Neural progenitor cell (in vitro differentiated cells): ENCODE results near the gene FILIP1. TPM values are rescaled to one million over a fixed set of nuclear protein-coding genes. Genes with fewer than 3 reads are reported as not detected.

Source experiments
- DNase-seq: peaks from one replicate; pipeline ENCODE4 v3.0.0-alpha.2; 2016; ENCODE audit warnings: low spot score
- H2AFZ ChIP-seq: fragments of 200-600 bp; sonication (generic); replicated peaks from 2 replicates; pipeline ENCODE4 v1.6.1; 2016; ENCODE audit warnings: antibody characterized with exemption
- H3F3A ChIP-seq: fragments of 200-600 bp; sonication (generic); 2 replicates; pipeline ENCODE4 v1.6.1; 2016; ENCODE audit warnings: antibody characterized with exemption, low read depth
- H3K27ac ChIP-seq: fragments of 200-600 bp; sonication (generic); 2 replicates; pipeline ENCODE4 v1.5.1; 2016; ENCODE audit warnings: mild to moderate bottlenecking
- H3K27me3 ChIP-seq: fragments of 200-600 bp; sonication (generic); 2 replicates; pipeline ENCODE4 v1.6.1; 2016; ENCODE audit warnings: mild to moderate bottlenecking, moderate library complexity
- H3K36me3 ChIP-seq: fragments of 200-600 bp; sonication (generic); 2 replicates; pipeline ENCODE4 v1.5.1; 2016
- H3K4me1 ChIP-seq: fragments of 200-600 bp; sonication (generic); 2 replicates; pipeline ENCODE4 v1.6.1; 2016; ENCODE audit warnings: mixed run types
- H3K4me2 ChIP-seq: fragments of 200-600 bp; sonication (generic); 2 replicates; pipeline ENCODE4 v1.6.1; 2016
- H3K4me3 ChIP-seq: fragments of 200-600 bp; sonication (generic); 2 replicates; pipeline ENCODE4 v1.5.1; 2016
- H3K79me2 ChIP-seq: fragments of 200-600 bp; sonication (generic); 2 replicates; pipeline ENCODE4 v1.6.1; 2016; ENCODE audit warnings: low read depth
- H3K9ac ChIP-seq: fragments of 200-600 bp; sonication (generic); 2 replicates; pipeline ENCODE4 v1.6.1; 2016
- H3K9me3 ChIP-seq: fragments of 200-600 bp; sonication (generic); 2 replicates; pipeline ENCODE4 v1.5.1; 2016; ENCODE audit warnings: low read depth
- H4K20me1 ChIP-seq: fragments of 200-600 bp; sonication (generic); 2 replicates; pipeline ENCODE4 v1.6.1; 2016; ENCODE audit warnings: low read depth
- H3K27ac Mint-ChIP-seq: 3 replicates; pipeline ENCODE4 v1.8.0; 2021; ENCODE audit warnings: mixed read lengths
- H3K27me3 Mint-ChIP-seq: 2 replicates; pipeline ENCODE4 v1.8.0; 2022; ENCODE audit warnings: low read depth, mild to moderate bottlenecking, inconsistent platforms, moderate library complexity, mixed read lengths; ENCODE audit not compliant: insufficient read depth
- H3K36me3 Mint-ChIP-seq: 3 replicates; pipeline ENCODE4 v1.8.0; 2021; ENCODE audit warnings: mixed read lengths
- H3K4me1 Mint-ChIP-seq: 3 replicates; pipeline ENCODE4 v1.8.0; 2021; ENCODE audit warnings: mixed read lengths
- H3K4me3 Mint-ChIP-seq: 3 replicates; pipeline ENCODE4 v1.8.0; 2021; ENCODE audit warnings: mild to moderate bottlenecking, moderate library complexity, mixed read lengths
- H3K9me3 Mint-ChIP-seq: 3 replicates; pipeline ENCODE4 v1.8.0; 2020; ENCODE audit warnings: mixed read lengths
- EZH2 ChIP-seq: fragments of 200-600 bp; sonication (generic); IDR thresholded peaks from 2 replicates; pipeline ENCODE4 v1.6.1; 2017; ENCODE audit warnings: antibody characterized with exemption, mild to moderate bottlenecking, moderate library complexity
- EZH2phosphoT487 ChIP-seq: fragments of 200-600 bp; sonication (generic); IDR thresholded peaks from 2 replicates; pipeline ENCODE4 v1.6.1; 2017; ENCODE audit warnings: antibody characterized with exemption
- total RNA-seq: library from RNA; depleted of rRNA; stranded (reverse); fragments of >200 nt; gene quantifications from 2 replicates; pipeline ENCODE4 v1.2.3, GENCODE V29; 2015; ENCODE audit warnings: low replicate concordance
- TF ChIP-seq, protein P1 (sequence below): fragments of 200-600 bp; sonication (generic); IDR thresholded peaks from 2 replicates; pipeline ENCODE4 v1.5.1; 2017; ENCODE audit warnings: antibody characterized with exemption, mild to moderate bottlenecking

Gene FILIP1
- total RNA-seq, 1 donor from 2014 or later = 22.6 TPM

DNA sequence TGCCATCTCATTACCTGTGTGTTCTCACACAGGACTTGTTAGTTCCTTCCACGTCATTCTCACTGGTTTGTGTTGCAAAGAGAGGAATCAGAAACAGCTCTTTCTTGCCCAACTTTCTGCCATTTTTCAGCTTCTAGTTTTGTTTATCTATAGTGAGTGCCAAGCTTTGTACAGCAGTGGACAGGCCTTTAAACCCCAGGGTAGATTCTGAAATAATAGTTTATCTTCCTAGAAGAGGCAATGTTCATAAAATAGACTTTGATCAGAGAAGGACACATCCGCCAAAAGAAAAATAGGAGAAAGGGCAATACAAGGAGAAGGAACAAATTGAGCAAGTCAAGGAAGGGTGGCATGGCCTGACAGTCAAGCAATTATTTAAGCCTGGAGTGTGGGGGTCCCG is 191.3 kb downstream of the FILIP1 start:
- no peaks in the 10 kb centered on the region for H3K9me3 Mint-ChIP-seq

DNA sequence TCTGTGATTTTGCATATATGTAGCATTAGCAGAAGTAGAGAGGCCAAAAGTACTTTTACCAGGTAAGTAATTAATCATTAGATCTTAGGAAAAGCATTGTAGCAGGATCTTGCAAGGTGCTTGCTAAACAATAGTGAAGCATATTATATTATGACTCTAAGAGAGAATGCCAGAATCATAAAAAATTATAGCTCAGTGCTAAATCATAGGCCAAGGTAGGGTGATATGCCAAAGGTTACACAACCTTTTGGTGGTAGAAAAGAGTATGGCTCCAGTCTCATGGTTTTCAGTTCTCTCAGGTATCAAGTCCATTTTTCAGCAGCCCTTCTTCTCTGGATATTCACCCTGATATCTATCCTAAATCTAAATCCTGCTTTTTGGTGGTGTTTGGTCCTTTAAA is 192.1 kb downstream of the FILIP1 start:
- Histone ChIP-seq H3K4me1 (peaks cover 25% of the 10 kb centered on the region), H3K27me3 (no peaks in the 10 kb centered on the region), H3K79me2 (no peaks in the 10 kb centered on the region), H3K4me2 (no peak overlapping the region), H3F3A (peaks cover 22% of the 10 kb centered on the region), H4K20me1 (no peaks in the 10 kb centered on the region), H3K4me3 (no peak overlapping the region), H2AFZ (no peak overlapping the region), H3K36me3 (no peaks in the 10 kb centered on the region), H3K9ac (no peak overlapping the region), H3K27ac (no peak overlapping the region), H3K9me3 (no peaks in the 10 kb centered on the region)
- no peaks in the 10 kb centered on the region for H3K9me3 Mint-ChIP-seq
- H3K27me3 Mint-ChIP-seq = no peaks in the 10 kb centered on the region
- no peak for DNase-seq
- no peak overlapping the region for H3K4me3 Mint-ChIP-seq
- TF ChIP-seq EZH2 = no peak
- TF ChIP-seq EZH2phosphoT487 = no peak
- TF ChIP-seq, protein P1, sequence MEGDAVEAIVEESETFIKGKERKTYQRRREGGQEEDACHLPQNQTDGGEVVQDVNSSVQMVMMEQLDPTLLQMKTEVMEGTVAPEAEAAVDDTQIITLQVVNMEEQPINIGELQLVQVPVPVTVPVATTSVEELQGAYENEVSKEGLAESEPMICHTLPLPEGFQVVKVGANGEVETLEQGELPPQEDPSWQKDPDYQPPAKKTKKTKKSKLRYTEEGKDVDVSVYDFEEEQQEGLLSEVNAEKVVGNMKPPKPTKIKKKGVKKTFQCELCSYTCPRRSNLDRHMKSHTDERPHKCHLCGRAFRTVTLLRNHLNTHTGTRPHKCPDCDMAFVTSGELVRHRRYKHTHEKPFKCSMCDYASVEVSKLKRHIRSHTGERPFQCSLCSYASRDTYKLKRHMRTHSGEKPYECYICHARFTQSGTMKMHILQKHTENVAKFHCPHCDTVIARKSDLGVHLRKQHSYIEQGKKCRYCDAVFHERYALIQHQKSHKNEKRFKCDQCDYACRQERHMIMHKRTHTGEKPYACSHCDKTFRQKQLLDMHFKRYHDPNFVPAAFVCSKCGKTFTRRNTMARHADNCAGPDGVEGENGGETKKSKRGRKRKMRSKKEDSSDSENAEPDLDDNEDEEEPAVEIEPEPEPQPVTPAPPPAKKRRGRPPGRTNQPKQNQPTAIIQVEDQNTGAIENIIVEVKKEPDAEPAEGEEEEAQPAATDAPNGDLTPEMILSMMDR = no peak
- H3K4me1 Mint-ChIP-seq = peaks cover 13% of the 10 kb centered on the region
- no peak overlapping the region for H3K27ac Mint-ChIP-seq
- H3K36me3 Mint-ChIP-seq = no peaks in the 10 kb centered on the region

More for the DNA sequence above, 191.3 kb downstream of the FILIP1 start:
- H3F3A ChIP-seq = peaks cover 22% of the 10 kb centered on the region
- no peak overlapping the region for H3K4me2 ChIP-seq
- no peak overlapping the region for H3K27ac Mint-ChIP-seq
- peaks cover 13% of the 10 kb centered on the region for H3K4me1 Mint-ChIP-seq
- H3K27ac ChIP-seq = no peak overlapping the region
- no peak overlapping the region for H3K9ac ChIP-seq
- no peak overlapping the region for H3K4me3 ChIP-seq
- TF ChIP-seq EZH2phosphoT487 (no peak), EZH2 (no peak)
- peaks cover 25% of the 10 kb centered on the region for H3K4me1 ChIP-seq
- DNase-seq = no peak
- no peak overlapping the region for H2AFZ ChIP-seq
- H3K36me3 ChIP-seq = no peaks in the 10 kb centered on the region
- no peaks in the 10 kb centered on the region for H3K79me2 ChIP-seq
- no peaks in the 10 kb centered on the region for H4K20me1 ChIP-seq
- H3K36me3 Mint-ChIP-seq = no peaks in the 10 kb centered on the region
- no peaks in the 10 kb centered on the region for H3K27me3 Mint-ChIP-seq
- no peak overlapping the region for H3K4me3 Mint-ChIP-seq
- no peaks in the 10 kb centered on the region for H3K27me3 ChIP-seq
- H3K9me3 ChIP-seq = no peaks in the 10 kb centered on the region

DNA sequence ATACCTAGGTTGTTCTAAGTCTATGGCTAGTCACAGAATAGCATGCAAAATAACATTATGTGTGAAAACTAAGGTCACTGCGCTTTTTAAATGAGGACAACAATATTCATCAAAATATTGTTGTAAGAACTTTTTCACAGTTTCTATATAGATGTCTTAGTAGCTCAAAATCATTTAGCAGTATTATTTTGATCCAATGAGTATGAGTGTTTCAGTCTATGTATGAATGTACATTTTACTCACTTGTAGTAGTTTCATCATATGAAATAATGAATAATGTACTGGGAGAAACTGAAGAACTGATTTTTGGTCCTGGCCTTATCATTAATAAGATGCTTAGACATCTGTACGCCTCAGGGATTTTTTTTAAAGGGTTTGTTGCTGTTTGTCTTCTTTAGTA is 192.5 kb downstream of the FILIP1 start:
- H3K27ac ChIP-seq = no peak overlapping the region
- H3K4me1 Mint-ChIP-seq = peaks cover 13% of the 10 kb centered on the region

DNA sequence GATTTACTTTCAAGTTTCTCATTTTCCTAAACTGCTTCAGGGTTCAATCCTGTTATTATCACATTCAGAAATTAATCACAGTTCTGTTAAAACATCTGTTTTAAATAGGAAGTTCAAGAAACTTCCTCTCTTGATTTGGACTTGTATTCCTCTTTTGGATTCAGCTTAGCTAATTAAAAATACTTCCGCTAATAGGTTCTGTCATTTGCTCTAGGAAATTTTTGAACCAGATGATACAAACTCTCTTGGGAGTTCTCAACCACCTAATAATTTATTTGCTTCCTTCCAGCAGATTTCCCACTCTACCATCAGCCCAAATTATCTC is 193.1 kb downstream of the FILIP1 start:
- no peaks in the 10 kb centered on the region for H3K36me3 ChIP-seq
- peaks cover 29% of the 10 kb centered on the region for H3F3A ChIP-seq
- no peak overlapping the region for H3K4me3 ChIP-seq
- H3K27me3 Mint-ChIP-seq = no peaks in the 10 kb centered on the region
- no peaks in the 10 kb centered on the region for H3K36me3 Mint-ChIP-seq
- no peak overlapping the region for H3K27ac Mint-ChIP-seq
- no peaks in the 10 kb centered on the region for H3K79me2 ChIP-seq
- peak overlapping the region; percentile 24 for H3K4me2 ChIP-seq
- no peak overlapping the region for H2AFZ ChIP-seq
- TF ChIP-seq EZH2phosphoT487 (no peak), EZH2 (no peak)
- TF ChIP-seq, protein P1 = no peak
- H3K4me1 ChIP-seq = peaks cover 25% of the 10 kb centered on the region
- no peaks in the 10 kb centered on the region for H3K9me3 Mint-ChIP-seq
- H3K27ac ChIP-seq = no peak overlapping the region
- H3K9ac ChIP-seq = no peak overlapping the region
- no peak overlapping the region for H3K4me3 Mint-ChIP-seq
- H4K20me1 ChIP-seq = no peaks in the 10 kb centered on the region
- no peak for DNase-seq
- H3K27me3 ChIP-seq = no peaks in the 10 kb centered on the region
- no peaks in the 10 kb centered on the region for H3K9me3 ChIP-seq
- peaks cover 13% of the 10 kb centered on the region for H3K4me1 Mint-ChIP-seq

More for the DNA sequence above, 192.5 kb downstream of the FILIP1 start:
- peaks cover 23% of the 10 kb centered on the region for H3F3A ChIP-seq
- DNase-seq = no peak
- no peaks in the 10 kb centered on the region for H3K27me3 ChIP-seq
- H3K79me2 ChIP-seq = no peaks in the 10 kb centered on the region
- Mint-ChIP-seq H3K4me3 (no peak overlapping the region), H3K9me3 (no peaks in the 10 kb centered on the region), H3K27ac (no peak overlapping the region), H3K36me3 (no peaks in the 10 kb centered on the region), H3K27me3 (no peaks in the 10 kb centered on the region)
- H3K36me3 ChIP-seq = no peaks in the 10 kb centered on the region
- H3K4me1 ChIP-seq = peaks cover 25% of the 10 kb centered on the region
- TF ChIP-seq, protein P1 = no peak
- TF ChIP-seq EZH2phosphoT487 (no peak), EZH2 (no peak)
- H3K9ac ChIP-seq = no peak overlapping the region
- H3K9me3 ChIP-seq = no peaks in the 10 kb centered on the region
- H3K4me3 ChIP-seq = no peak overlapping the region
- H3K4me2 ChIP-seq = no peak overlapping the region
- H2AFZ ChIP-seq = no peak overlapping the region
- H4K20me1 ChIP-seq = no peaks in the 10 kb centered on the region
